Endothelial cell of umbilical vein (primary cell): ENCODE data around the gene TMEM40.

ENCODE experiments used
- GATA2 ChIP-seq: IDR thresholded peaks from 2 replicates; pipeline ENCODE4 v1.7.0; 2011; ENCODE audit warnings: low read depth, mild to moderate bottlenecking, moderate library complexity, mixed read lengths, low read length; ENCODE audit not compliant: insufficient read length, insufficient read depth
- POLR2A ChIP-seq: IDR thresholded peaks from 2 replicates; pipeline ENCODE4 v1.6.1; 2012; ENCODE audit warnings: low read depth, mild to moderate bottlenecking, control low read depth, low read length

- TF ChIP-seq POLR2A = no peak
- TF ChIP-seq GATA2 = no peak
Measured at GRCh38 chr3:12733566-12733965, 25.5 kb downstream of the TMEM40 start.
